GM21390 (cell line): Measurements from ENCODE around the gene HBS1L.

Experiments used
- ATAC-seq: cut with Tn5 transposase; IDR thresholded peaks from one replicate; pipeline ENCODE4 v1.9.1; 2021; ENCODE audit not compliant: unreplicated experiment

Gene HBS1L

GRCh38 chr6:135054569-135055498 lies at the start of gene HBS1L:
Gene HBS1L (minus strand): TSS chr6:135054822. CDS start chr6:135054691, 131 bp downstream.
- peak; percentile 95 for ATAC-seq

DNA sequence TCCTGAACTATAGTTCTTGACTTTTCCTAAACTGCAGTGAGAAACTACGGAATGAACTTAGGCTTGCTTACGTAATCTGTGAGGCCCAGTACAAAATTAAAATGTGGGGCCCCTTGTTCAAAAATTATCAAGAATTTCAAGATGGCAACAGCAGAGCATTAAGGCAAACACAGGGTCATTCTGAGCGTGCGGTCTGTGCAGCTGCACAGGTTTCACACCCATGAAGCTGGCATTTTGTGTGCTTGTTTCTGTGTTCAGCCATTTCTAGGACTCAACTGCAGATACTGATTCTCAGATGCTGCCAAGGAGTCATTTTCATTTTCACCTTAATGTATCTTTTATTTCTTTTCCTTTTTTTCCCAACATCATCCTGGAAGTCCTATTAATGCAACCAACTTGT lies 49.6 kb upstream of the HBS1L start:
- no peak for ATAC-seq

DNA sequence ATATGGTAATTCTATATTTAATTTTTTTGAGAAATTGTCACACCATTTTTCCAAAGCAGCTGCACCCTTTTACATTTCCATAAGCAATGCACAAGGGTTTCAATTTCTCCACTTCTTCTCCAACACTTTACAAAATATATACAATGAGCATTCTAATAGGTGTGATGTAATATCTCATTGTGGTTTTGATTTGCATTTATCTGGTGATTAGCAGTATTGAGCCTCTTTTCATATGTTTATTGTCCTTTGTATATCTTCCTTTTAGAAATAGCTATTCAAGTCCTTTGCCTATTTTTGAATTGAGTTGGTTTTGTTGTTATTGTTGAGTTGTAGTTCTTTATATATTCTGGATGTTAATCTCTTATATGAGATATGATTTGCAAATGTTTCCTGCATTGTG lies 47.6 kb upstream of the HBS1L start:
- no peak for ATAC-seq

DNA sequence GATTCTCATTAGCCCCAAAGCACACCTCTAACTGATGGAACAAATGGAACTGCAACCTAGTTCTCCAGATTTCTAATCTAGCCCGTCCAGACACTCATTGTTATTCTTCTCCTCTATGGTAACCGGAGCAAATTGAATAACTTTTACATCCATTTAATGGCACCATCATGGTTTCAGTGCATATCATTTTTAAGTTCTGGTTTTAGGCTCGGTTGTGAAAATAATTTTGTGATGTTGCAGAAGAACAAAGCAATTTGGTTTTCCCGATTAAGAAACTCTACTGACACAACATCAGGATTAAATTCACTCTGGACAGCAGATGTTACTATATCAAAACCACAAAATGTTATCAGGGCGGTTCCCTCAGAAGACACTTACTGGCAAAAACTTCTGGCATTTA lies 42.5 kb upstream of the HBS1L start:
- no peak for ATAC-seq

- ATAC-seq, result no peak
Observed at GRCh38 chr6:135096403-135097130, 41.9 kb upstream of the HBS1L start.

DNA sequence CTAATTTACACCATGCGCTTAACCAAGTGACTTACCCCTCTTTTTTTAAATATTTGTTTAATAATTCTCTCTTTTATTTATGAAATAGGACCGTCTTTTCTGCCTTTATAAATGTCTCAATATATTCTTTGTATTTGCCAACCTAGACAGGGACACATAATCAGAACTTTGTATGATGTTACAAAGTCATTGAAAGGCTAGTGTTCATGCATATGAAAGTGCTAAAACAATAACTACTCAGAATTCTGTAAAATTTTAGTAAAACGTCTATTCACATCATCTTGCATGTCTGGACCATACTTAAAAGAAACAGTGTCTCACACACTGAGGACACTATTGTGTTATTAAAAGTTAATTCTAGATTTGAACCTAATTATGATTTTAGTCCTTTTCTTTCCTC lies 41.1 kb upstream of the HBS1L start:
- ATAC-seq, result no peak

- ATAC-seq, result peak; percentile 54
Observed at GRCh38 chr6:135094403-135094821, 39.8 kb upstream of the HBS1L start.

GRCh38 chr6:135093578-135093977 lies 39.0 kb upstream of the HBS1L start:
- ATAC-seq, result no peak

DNA sequence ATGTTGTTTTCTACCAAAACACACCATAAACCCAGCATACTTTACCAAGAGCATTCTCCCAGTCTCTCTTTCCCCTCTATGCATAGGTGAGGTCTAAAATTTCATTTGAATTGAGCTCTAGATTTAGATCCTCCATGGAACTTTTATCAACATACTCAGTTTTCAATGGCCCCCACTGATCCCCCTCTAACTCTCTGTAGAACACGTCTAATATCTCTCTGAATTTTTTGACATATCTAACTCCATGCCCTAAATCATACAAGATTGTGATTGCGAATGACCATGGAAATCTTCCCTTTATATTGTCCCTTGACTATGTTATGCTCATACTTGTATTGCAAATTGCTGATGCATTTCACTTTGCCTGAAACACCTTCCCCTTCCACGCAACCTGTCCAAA lies 38.1 kb upstream of the HBS1L start:
- no peak for ATAC-seq

DNA sequence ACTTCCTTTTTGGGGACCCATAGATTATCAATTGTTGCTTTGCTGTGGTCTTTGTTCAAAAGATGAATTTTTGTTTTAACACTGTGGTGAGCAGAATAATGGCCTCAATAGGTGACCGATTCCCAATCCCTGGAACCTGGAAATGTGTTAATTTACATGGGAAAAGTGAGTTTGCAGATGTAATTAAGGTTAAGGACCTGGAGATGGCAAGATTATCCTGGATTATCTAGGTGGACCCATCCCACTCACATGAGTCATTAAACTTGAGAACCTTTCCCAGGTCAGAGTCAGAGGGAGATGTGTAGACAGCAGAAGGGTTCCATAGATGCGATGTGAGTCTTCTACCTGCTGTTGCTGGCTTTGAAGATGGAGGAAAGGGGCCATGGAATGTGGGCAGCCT lies 36.2 kb upstream of the HBS1L start:
- no peak for ATAC-seq

- no peak for ATAC-seq
Observed at GRCh38 chr6:135089901-135090300, 35.3 kb upstream of the HBS1L start.

DNA sequence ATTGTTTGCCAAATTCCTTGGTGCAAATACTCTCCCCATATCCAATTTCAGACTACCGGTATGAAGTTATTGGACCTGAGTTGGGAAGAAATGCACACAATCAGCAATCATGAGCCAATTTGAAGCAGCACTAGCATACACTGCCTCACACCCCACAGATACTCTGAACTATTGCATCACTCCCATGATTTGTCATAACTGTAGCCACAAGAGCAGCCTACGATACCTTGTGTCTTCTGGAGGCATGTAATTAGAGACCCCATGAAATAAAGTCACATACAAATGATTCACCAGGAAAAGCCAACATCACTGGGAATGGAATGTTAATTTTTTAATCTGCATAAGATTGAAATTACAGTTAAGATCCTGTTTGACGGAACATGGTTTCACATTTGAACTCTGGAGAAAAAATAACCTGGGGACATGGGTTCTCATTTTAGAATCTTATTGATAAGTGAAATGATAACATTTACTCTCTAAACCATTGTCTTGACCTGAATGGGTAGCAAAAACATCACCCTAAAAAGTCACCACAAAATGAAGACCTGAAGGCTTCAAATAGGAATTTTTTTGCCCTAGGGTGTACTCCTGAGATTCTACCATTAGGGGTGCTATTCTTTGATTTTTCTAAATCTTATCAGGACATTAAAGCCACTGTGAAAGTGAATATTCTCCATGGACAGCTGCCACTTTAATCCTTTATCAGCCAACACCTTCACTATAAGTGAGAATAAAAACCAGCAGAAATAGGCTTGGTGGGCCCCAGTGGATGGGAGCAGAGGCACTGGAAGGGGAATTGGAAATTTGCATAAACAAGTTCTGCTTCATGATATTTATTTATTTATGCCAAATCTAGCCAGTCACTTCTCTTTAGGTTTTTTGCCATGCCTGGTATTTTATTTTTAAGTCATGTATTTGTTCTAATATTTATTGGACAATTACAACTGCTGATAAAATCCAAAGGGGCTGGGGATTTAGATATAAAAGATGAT lies 34.5 kb upstream of the HBS1L start:
- peak; percentile 73 for ATAC-seq

DNA sequence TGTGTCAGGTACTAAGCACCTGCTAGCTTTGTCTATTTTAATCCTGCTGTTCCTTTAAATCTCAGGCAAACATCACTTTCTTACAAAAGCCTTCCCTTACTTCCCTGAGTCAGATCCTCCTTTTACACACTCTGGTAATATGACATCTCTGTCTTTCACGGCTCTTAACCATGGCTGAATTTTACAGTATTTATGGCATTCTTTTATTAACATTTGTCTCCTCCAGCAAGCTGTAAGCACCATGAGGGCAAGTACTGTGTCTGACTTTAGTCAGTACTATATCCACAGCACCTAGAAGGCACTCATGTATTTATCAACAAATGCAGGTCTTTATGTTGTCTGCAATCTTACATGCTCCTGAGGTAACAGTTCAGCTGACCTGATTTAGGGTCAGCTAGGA lies 33.7 kb upstream of the HBS1L start:
- ATAC-seq, result peak; percentile 6

- ATAC-seq, result no peak
Observed at GRCh38 chr6:135087803-135088202, 33.2 kb upstream of the HBS1L start.

DNA sequence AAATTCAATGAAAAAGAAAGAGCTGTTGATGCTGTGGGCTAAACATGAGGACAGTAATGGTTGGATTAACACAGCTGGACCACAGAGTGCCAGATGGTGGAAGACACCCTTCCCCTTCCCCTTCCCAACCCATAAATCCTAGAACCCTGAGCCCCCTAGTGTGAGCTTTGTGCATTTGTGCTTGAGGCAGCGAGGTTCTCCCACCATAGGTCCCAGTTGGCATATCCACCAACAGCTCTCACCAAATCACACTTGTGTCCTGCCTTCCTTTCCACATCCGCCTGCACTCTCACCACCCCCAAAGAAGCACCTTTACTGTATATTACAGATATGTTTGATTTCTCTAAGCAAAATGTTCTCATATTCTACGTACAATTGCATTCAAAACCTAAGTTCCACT lies 32.8 kb upstream of the HBS1L start:
- no peak for ATAC-seq

DNA sequence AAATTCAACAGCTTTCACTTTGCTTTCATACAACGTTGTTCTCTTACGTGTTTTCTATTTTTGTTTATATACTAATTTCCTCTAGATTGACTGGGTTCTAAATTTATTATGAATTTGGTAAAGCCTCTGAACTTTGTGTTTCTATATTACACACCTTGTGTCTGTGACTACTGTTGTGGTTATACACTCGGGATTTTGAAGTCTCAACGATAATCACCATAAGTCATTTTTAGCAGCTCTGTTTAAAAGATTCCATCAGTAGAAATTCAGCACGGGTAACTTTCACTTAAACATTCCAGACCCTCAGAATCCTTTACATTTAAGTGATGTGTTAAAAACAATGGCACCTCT lies 31.8 kb upstream of the HBS1L start:
- ATAC-seq, result no peak

GRCh38 chr6:135085700-135086413 lies 31.2 kb upstream of the HBS1L start:
- ATAC-seq, result no peak

GRCh38 chr6:135084916-135085269 lies 30.3 kb upstream of the HBS1L start:
- ATAC-seq, result no peak

DNA sequence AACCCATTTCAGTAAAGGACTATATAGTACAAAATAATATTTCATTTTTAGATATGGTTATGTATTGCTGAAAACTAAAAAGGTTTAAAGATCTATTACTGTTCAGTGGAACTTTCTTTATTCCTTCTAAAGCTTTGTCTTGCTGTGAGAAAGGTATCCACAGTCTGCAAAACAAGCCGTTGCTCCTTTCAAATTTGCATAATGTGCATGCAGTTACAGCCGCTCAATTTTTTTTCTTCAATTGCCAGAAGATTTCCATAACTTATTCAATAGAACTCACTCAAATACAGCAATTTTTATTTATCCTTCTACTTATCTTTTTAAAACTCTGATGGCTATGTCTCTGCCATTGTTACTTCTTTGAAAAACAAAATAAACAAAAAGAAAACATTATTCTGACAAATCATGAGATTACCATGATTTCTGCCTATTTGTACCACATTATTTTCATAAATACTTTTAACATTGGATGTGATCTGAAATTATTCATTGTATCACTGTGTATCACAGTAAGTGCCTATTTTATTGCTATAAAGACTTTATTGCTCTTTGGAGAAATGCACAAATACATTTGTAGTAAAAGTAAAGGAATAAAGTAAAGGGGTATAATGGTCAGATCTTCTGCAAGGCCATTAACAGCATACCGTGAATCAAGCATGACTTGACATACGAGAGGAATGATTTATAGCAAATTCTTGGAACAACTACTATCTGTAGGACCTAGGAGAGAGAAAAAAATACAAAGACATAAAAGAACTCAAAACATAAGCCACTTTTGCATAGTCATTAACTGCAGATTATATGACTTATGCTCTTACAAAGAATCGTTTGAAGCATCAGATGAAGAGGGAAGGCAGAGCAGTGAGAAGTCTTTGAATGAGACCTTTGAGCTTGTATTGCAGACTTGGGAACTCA lies 29.6 kb upstream of the HBS1L start:
- no peak for ATAC-seq
